Activated naive CD4-positive, alpha-beta T cell treated with anti-CD3 and anti-CD28 coated beads, Interleukin-2, amount 50 U/mL, for 24 hours (primary cell): Measurements from ENCODE around the gene FRAS1.

Source experiments
- H3K27ac Mint-ChIP-seq: one replicate; pipeline ENCODE4 v1.8.0; 2021; ENCODE audit warnings: mild to moderate bottlenecking, mixed read lengths
- H3K27me3 Mint-ChIP-seq: one replicate; pipeline ENCODE4 v1.8.0; 2021; ENCODE audit warnings: mixed read lengths
- H3K36me3 Mint-ChIP-seq: one replicate; pipeline ENCODE4 v1.8.0; 2021; ENCODE audit warnings: mixed read lengths
- H3K4me1 Mint-ChIP-seq: one replicate; pipeline ENCODE4 v1.8.0; 2021; ENCODE audit warnings: mixed read lengths
- H3K4me3 Mint-ChIP-seq: one replicate; pipeline ENCODE4 v1.8.0; 2021; ENCODE audit warnings: mild to moderate bottlenecking, mixed read lengths
- H3K9me3 Mint-ChIP-seq: one replicate; pipeline ENCODE4 v1.8.0; 2021; ENCODE audit warnings: mixed read lengths

The FRAS1 gene

DNA sequence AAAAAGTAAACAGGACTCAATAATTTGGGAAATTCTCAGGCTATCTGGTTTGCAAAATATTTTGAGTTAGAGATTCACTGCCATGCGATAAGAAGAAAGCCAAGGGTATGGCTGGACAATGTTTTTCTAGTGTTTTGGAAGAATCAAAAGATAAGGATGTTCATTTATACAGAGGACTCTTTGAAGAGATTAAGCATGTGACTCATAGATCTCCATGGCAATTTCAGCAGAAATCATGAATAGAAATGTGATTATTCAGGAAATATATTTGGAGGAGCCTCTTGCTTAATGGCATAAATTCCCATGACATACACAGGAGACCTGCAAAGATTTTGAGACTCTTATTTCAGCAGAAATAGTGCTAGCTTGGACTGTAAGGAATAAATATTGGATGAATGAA is 16.7 kb upstream of the FRAS1 start:
- Mint-ChIP-seq H3K4me3 (no peak overlapping the region), H3K9me3 (no peaks in the 10 kb centered on the region)

DNA sequence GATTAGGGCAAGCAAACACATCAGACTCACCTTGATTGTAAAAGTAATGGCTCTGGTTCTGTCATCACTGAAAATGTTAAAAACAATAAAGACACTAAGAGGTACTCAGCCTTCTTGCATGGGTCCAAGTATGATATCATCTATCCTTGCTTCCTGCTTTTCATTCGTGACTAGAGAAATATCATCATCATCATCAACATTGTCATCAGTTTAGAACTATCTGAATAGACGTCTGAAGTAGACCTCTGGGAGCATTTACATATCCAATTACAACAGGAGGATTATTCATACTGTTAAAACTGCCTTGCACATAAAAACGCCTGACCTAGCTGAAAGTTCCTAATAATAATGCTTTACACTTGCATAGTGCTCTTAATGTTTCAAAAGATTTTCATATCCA is 9.8 kb upstream of the FRAS1 start:
- Mint-ChIP-seq H3K4me3 (no peak overlapping the region), H3K27ac (no peak overlapping the region), H3K27me3 (peaks cover 13% of the 10 kb centered on the region), H3K4me1 (no peaks in the 10 kb centered on the region), H3K9me3 (no peaks in the 10 kb centered on the region), H3K36me3 (peaks cover 2% of the 10 kb centered on the region)

More for the DNA sequence above, 16.7 kb upstream of the FRAS1 start:
- H3K36me3 Mint-ChIP-seq, result no peaks in the 10 kb centered on the region
- H3K4me1 Mint-ChIP-seq, result no peaks in the 10 kb centered on the region
- no peak overlapping the region for H3K27ac Mint-ChIP-seq
- peaks cover 3% of the 10 kb centered on the region for H3K27me3 Mint-ChIP-seq

DNA sequence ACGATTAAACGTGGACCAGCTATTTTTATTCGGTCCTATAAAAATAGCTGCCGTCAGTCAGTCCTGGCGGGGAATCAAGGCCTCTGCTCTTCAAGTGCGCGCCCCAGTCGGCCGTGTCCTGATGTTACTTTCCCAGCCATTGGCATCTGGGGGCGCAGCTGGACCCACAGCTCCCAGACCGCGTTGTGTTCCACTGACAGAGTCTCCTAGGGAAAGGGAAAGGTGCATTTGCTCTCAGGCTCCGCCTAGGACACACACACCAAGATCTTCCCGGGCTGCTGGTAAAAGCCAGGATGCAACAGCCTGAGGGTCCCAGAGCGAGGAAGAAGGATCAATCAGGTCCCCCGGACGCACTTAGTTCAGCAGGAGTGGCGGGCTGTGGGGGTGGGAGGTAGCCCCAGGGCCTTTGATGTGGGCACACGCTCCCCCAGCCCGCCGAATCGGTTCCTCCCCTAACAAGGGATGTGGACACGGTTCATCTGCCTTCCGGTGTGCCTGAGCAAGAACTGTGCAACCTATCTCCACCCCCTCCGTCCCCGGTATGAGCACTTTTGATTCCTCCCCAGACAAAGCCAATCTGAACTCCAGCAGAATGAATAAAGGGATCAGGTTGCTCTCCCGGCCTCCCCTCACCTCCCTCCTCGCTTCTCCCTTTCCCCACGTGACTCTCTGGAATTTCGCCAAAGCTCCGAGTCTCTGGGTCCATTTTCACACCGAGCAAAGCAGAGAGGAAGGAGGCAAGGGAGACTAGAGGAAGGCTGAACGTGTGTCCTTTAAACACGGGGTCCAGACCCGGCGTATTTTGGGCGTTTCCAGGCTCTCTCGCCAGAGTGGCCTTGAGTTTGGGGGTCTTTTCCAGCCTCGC is 626 bp upstream of the FRAS1 start:
- Mint-ChIP-seq H3K9me3 (no peaks in the 10 kb centered on the region), H3K4me1 (peaks cover 26% of the 10 kb centered on the region), H3K27me3 (peaks cover 50% of the 10 kb centered on the region), H3K27ac (no peak overlapping the region), H3K36me3 (no peaks in the 10 kb centered on the region), H3K4me3 (peak overlapping the region; percentile 78)

DNA sequence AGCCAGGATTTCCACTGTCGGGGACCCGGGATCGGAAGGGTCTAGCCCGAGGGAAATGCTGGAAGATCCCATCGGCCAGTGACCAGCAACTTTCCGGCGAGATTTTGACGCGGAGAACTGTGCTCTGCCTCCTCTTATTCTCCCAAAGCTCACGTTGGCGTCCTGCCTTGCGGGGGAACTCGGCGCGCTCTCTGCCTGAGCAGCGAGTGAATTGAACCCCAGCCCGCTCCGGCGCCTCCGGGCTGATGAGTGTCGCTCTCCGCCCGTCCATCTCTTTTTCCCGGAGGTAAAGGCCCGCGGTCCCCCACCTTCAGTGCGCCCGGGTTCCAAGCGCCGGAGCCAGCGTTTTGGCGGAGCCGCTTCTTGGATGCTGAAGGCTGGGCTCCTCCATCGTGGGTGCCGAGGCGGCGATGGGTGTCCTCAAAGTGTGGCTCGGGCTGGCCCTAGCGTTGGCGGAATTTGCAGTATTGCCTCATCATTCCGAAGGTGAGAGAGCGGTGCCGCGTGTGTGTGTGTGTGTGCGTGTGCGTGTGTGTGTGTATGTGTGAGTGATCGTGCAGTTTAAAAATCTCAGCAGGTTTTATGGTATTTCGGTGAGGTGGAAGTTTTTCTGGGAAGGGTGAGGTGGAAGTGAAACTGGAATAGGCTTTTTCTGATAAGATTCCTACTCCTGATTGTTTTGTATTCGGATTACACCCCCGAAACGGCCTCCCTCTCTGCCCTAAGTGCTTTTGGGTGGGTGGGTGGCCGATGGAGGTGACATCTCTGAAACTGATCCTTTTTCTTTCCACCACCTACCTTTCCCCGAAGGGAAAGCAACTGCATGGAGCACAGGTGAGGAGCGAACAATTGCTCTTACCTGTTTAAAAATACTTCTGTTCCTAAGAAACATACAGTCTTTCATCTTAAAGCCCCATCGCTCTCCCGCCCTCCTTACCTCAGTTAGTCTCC is 752 bp downstream of the FRAS1 start:
- peak overlapping the region; percentile 78 for H3K4me3 Mint-ChIP-seq
- H3K4me1 Mint-ChIP-seq, result peaks cover 26% of the 10 kb centered on the region
- no peaks in the 10 kb centered on the region for H3K36me3 Mint-ChIP-seq
- peaks cover 46% of the 10 kb centered on the region for H3K27me3 Mint-ChIP-seq
- peak overlapping the region; percentile 0 for H3K27ac Mint-ChIP-seq
- no peaks in the 10 kb centered on the region for H3K9me3 Mint-ChIP-seq

DNA sequence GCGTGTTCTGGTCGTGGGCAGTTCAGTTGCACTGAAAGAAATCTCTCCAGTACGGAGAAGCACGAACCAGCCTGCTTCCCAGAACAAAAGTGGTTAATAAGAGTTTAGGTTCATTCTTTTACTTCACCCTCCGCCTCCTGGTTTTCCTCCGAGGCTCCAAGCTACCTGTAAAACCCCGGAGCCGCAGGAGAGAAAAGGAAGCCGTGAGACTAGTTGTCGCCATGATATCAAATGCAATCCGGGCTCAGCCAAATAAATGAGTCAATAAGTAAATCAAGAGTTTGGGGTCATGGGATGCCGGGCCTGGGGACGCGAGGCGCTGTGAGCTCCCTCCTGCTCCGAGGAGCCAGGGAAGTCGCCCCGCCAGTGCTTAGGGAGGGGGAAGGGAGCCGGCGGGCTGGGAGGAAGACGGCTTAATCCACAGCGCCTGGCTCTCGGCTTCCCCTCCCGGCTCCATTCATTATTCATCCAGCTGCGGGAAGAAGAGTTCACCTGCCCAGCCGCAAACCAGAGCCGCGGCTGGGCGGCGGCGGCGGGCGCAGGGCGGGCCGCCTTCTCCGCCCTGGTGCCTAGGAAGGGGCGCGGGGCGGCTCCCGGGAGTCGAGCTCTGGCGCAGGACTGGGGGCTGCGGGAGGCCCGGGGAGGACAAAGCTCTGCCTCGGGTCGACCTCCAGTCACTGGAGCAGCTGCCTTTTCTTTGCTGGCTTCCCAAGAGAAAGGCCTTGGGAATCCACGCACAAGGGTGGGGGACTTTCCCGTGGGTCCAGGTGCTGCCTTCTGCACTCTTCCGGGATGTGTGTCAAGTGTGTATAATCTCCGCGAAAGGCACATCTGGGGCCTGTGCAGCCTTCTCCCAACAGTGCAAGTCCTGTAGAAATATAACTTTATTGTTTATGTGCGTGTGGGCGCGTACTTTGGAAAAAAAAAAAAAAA is 1.7 kb downstream of the FRAS1 start:
- peak overlapping the region; percentile 78 for H3K4me3 Mint-ChIP-seq
- H3K36me3 Mint-ChIP-seq, result no peaks in the 10 kb centered on the region
- H3K27me3 Mint-ChIP-seq, result peaks cover 46% of the 10 kb centered on the region
- peaks cover 26% of the 10 kb centered on the region for H3K4me1 Mint-ChIP-seq
- no peaks in the 10 kb centered on the region for H3K9me3 Mint-ChIP-seq
- H3K27ac Mint-ChIP-seq, result no peak overlapping the region

DNA sequence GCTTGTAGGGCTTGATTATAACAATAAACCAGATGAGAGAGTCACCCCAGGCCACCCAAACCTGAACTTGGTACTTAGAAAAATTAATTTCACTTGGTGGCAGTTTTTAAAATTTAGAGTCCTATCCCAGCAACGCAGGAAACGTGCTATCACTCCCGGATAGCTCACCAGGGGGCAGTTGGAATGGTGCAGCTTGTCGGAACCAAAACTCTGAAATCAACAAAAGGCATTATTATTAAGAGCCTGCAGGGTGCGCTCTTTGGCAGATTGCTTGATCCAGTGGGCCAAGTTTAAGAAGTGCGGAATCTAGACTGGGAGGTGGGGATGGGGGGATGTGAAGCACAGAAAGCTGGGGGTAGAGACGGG is 2.4 kb downstream of the FRAS1 start:
- peaks cover 26% of the 10 kb centered on the region for H3K4me1 Mint-ChIP-seq
- no peaks in the 10 kb centered on the region for H3K36me3 Mint-ChIP-seq
- peaks cover 45% of the 10 kb centered on the region for H3K27me3 Mint-ChIP-seq
- peak overlapping the region; percentile 62 for H3K4me3 Mint-ChIP-seq
- H3K9me3 Mint-ChIP-seq, result no peaks in the 10 kb centered on the region
- no peak overlapping the region for H3K27ac Mint-ChIP-seq

DNA sequence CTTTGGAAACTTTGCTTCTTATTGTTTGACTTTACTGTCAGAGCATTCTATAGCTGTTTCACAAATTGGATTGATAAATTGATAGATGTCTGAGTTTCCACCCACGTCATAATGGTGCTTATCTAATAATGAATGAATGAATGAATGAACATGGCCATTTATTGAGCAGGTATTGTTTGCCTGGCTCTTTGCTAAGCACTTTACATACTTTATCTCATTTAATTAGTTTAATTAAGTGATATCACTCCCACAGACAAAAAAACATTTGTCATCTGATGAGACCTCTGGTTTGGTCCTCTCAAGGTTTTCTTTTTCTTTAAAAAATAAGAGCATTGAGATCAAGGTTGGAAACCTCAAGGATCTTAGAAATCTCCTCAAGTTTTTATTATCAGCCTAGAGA is 2.8 kb downstream of the FRAS1 start:
- Mint-ChIP-seq H3K4me1 (peaks cover 26% of the 10 kb centered on the region), H3K27ac (no peak overlapping the region), H3K36me3 (no peaks in the 10 kb centered on the region), H3K9me3 (no peaks in the 10 kb centered on the region), H3K4me3 (no peak overlapping the region), H3K27me3 (peaks cover 45% of the 10 kb centered on the region)

DNA sequence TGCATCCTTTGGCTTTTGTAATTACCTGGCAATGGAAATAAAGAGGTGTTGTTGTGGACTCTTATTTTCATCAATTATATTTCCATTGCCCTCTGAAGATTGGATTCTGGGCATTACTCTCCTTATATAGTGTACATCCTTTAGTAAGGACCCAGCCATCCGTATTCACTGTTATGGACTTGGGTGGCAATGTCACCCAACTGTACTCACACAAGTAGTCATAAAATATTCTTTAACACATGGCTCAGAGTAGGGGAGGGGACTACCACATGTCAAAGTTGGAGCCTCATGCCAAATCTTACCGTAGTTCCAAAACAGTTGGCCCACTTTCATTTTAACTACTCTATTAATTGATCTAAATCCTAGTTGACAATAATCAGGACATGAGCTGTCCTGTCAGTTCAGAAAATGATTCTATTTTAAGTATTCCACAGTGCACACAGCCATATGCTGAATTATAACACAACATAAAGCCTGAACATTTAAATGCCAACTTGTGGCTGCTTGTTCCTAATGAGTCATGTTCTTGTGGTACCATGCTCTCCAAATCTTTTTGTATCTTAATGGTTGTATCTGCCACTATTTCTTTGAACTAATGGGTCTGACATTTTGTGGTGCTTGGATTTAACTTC is 4.9 kb downstream of the FRAS1 start:
- H3K4me1 Mint-ChIP-seq, result peaks cover 18% of the 10 kb centered on the region

DNA sequence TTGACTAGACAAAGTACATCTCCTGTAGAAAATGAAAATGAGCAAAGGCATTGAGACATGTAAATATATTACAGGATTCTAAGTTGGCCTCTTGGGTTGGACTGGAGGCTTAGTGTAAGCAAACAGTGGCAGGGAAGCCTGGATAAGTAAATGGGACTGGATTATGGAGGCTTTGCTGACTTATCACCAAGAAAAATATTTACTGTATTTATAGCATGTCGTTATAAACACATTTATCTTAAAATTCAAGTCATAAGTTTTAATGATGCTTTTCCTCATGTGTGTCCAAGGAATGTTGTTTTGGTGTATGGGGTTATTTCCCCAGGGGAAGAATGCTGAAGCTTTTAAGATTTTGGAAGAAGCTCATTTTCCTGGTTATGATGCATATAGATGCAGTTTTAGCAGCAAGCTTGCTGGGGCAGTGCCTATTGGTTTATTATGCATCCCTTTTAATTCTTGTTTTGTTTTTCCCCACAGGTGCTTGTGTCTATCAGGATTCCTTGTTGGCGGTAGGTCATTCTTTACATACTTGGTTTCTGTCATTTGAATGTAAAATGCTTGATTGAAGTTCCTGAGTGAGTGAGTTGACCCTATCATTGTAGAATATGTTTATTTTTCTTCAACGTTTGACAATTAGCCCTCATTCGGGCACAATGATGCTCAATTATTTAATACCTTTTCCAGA is 8.5 kb downstream of the FRAS1 start:
- H3K9me3 Mint-ChIP-seq, result no peaks in the 10 kb centered on the region

More for the DNA sequence above, 4.9 kb downstream of the FRAS1 start:
- Mint-ChIP-seq H3K36me3 (no peaks in the 10 kb centered on the region), H3K9me3 (no peaks in the 10 kb centered on the region), H3K27me3 (peaks cover 44% of the 10 kb centered on the region), H3K4me3 (no peak overlapping the region), H3K27ac (no peak overlapping the region)

DNA sequence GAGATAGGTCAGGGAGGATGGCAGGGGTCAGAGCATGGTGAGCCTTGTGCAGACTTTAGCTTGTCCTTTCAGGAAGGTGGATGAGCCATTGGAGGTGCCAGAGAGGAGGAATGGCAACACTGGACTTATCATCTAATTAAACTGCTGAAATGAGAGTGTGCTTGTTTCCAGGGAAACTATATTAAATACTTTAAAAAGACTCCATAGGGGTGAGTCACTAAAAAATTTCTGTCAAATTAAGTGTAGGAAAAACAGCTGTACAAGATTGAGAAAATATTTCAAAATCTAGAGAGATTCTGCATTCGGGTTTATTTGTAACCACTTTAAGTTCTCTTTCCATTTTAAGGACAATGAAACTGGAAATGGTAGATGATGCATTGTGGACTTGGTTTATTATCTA is 11.4 kb downstream of the FRAS1 start:
- Mint-ChIP-seq H3K4me1 (no peaks in the 10 kb centered on the region), H3K4me3 (no peak overlapping the region), H3K27ac (no peak overlapping the region), H3K36me3 (no peaks in the 10 kb centered on the region), H3K27me3 (peaks cover 32% of the 10 kb centered on the region), H3K9me3 (no peaks in the 10 kb centered on the region)

More for the DNA sequence above, 8.5 kb downstream of the FRAS1 start:
- peaks cover 31% of the 10 kb centered on the region for H3K27me3 Mint-ChIP-seq
- H3K36me3 Mint-ChIP-seq, result no peaks in the 10 kb centered on the region
- H3K4me3 Mint-ChIP-seq, result no peak overlapping the region
- H3K27ac Mint-ChIP-seq, result no peak overlapping the region
- H3K4me1 Mint-ChIP-seq, result no peaks in the 10 kb centered on the region

DNA sequence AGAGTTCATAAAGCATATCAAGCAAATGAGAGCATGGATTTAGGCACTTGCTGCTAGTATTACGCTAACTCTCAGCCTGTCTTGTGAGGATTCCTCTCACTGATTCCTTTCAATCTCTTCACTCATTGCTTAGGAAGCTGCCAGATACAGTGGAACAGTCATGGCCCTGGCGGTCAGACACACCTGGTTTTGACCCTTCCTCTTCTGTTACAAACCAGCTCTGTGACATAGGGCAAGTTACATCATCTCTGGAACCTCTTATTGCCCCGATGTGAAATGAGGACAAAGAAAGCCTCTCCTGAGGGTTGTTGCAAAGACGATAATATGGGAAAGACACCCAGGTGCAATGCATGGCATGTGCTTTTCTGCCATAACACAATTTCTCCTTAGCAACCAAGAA is 12.2 kb downstream of the FRAS1 start:
- no peaks in the 10 kb centered on the region for H3K9me3 Mint-ChIP-seq
- no peaks in the 10 kb centered on the region for H3K4me1 Mint-ChIP-seq
- no peak overlapping the region for H3K27ac Mint-ChIP-seq
- H3K27me3 Mint-ChIP-seq, result peaks cover 35% of the 10 kb centered on the region
- no peaks in the 10 kb centered on the region for H3K36me3 Mint-ChIP-seq
- no peak overlapping the region for H3K4me3 Mint-ChIP-seq

DNA sequence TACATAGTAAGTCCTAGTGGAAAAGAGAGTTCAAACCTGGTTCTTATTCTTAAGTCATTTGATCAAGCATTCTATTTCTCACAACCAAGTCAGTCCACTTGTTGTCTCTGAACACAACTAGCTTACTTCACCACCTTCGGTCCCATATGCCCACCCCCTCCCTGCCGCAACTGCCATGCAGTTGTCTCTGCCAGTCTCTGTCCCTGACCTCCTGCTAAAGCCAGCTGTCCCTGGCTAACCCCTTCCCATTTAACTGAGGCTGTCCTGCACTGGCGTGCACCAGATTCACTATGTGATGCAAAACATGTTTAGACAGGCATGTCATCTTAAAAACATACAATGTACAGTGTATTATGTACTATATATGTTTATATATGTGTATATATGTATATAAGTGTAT is 12.7 kb downstream of the FRAS1 start:
- Mint-ChIP-seq H3K27me3 (peaks cover 37% of the 10 kb centered on the region), H3K9me3 (no peaks in the 10 kb centered on the region), H3K27ac (no peak overlapping the region), H3K36me3 (no peaks in the 10 kb centered on the region), H3K4me1 (no peaks in the 10 kb centered on the region), H3K4me3 (no peak overlapping the region)

DNA sequence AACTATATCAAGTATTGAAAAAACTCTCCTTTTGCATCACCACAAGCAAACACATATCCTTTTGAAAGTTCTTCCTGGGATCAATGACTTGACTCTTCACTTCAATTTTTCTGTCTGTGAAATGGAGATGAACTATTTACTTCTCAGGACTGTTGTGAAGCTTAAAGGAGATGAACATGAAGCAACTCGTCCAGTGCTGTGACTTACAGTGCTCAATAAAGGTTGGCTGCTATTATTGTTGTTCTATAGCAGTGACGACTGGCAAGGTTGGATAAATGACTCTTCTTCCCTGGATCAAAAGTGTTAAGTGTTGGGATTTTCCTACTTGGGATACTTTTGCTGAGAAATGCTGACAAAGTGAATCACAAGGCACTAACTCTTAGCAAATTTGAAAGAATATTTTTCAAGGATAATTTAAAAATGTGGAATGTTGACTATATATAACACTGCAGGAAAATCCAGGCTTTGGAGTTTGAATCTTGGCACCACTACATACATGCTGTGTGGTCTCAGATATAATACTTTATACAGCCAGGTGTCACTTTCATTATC is 13.7 kb downstream of the FRAS1 start:
- H3K4me3 Mint-ChIP-seq, result no peak overlapping the region
- no peaks in the 10 kb centered on the region for H3K9me3 Mint-ChIP-seq
- no peaks in the 10 kb centered on the region for H3K36me3 Mint-ChIP-seq
- H3K27me3 Mint-ChIP-seq, result peaks cover 34% of the 10 kb centered on the region
- H3K4me1 Mint-ChIP-seq, result no peaks in the 10 kb centered on the region
- no peak overlapping the region for H3K27ac Mint-ChIP-seq

DNA sequence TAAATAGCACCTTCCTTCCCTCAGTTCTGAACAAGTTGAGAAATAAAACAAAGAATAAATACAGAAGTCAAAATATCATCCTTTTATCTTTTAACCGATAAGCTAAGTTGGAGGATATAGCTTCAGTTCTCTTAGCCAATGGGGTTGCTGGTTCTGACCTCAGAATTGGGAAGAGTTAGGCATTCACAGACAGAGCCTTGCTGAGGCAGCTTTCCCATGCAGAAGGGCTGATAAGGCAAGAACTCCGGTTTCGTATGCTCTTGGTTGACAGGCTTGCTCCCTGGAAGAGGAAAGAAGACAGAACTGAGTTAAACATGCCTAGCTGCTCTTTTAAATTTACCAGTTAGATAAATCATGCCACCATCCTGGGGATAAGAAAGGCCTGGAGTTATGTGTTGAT is 17.6 kb downstream of the FRAS1 start:
- peaks cover 32% of the 10 kb centered on the region for H3K27me3 Mint-ChIP-seq
- H3K36me3 Mint-ChIP-seq, result no peaks in the 10 kb centered on the region

More for the DNA sequence above, 17.6 kb downstream of the FRAS1 start:
- Mint-ChIP-seq H3K4me3 (no peak overlapping the region), H3K4me1 (no peaks in the 10 kb centered on the region), H3K27ac (no peak overlapping the region), H3K9me3 (no peaks in the 10 kb centered on the region)
